OCI-LY7 (cell line): ENCODE results near the gene CCDC39.

Experiments
- CTCF ChIP-seq: fragments of 200-600 bp; sonication (generic); conservative IDR thresholded peaks from 2 replicates; pipeline ENCODE4 v1.5.1; 2014; ENCODE audit warnings: mild to moderate bottlenecking, antibody characterized with exemption, low read length, moderate library complexity, mixed read lengths
- EZH2phosphoT487 ChIP-seq: fragments of 200-600 bp; sonication (generic); IDR thresholded peaks from 2 replicates; pipeline ENCODE4 v1.6.1; 2018; ENCODE audit warnings: low read depth, borderline replicate concordance, mild to moderate bottlenecking, mixed run types, antibody characterized with exemption, low read length, moderate library complexity, mixed read lengths

- TF ChIP-seq CTCF (no peak), EZH2phosphoT487 (no peak)
Observed at GRCh38 chr3:180707896-180708295, 28.6 kb upstream of the CCDC39 start.
